ENCODE data around the gene DOCK2.

The DOCK2 gene

DNA sequence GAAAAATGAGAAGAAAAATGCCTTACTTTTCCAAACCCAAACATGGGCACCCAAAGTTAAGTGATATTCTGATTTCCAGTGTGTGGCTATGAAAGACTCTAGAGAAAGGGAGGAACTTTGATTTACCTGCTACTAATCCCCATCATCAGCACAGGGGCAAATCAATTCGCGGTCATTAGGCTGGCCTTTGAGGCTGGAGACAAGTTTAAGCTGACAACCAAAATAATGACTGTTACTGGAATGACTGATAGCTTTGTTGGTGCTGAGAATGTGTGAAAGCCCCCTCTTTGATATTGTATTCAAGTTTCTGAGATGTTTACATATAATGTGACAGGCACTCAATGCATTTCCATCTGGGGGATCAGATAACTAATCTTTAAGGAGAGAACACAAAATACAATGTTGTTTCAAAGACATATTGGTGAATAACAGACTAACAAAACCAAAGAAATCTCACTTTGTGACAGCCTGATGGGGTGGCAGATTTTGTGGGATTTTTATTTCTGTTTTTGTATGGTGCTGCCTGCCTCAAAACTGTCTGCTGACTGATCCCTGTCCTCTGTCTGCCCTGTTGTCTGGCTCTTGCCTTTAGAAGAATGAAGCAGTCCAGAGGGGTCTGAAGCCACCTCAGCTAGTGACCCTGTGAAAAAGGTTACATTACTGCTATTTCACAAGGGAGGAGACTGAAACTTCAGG lies 355.9 kb downstream of the DOCK2 start:
- H3K36me3 ChIP-seq (ENCODE audit: insufficient read depth, low read length) = no peaks in the 10 kb centered on the region
- H3K27ac ChIP-seq = no peak overlapping the region
- no peak overlapping the region for H3K9ac ChIP-seq (ENCODE audit: insufficient read length)
- TF ChIP-seq POLR2AphosphoS5 (IDR thresholded peaks at IDR 0.05; ENCODE audit: borderline replicate concordance, low read depth, low read length) = no peak
- H3K4me3 ChIP-seq = no peak overlapping the region
- no peak for DNase-seq (ENCODE audit: low read depth, low spot score)
- H3K9me3 ChIP-seq (ENCODE audit: low read depth, low read length) = no peaks in the 10 kb centered on the region

DNA sequence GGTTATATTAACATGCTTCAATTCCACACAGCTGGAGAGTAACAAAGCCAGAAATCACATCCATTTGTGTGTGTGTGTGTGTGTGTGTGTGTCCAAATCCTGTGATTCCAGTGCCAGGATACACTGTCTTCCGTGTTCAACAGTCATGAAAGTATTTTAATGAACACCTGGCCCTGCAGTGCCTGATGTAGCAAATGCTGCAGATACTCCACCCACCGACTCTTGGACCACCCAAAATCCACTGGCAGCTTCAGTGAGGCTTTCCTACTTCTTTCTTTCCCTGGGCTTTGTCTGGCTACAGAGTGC lies 356.4 kb downstream of the DOCK2 start:
- DNase-seq (ENCODE audit: low read depth, low spot score) = no peak
- H3K9me3 ChIP-seq (ENCODE audit: low read depth, low read length) = no peaks in the 10 kb centered on the region
- H3K36me3 ChIP-seq (ENCODE audit: insufficient read depth, low read length) = no peaks in the 10 kb centered on the region
- no peak overlapping the region for H3K27ac ChIP-seq
- TF ChIP-seq POLR2AphosphoS5 (IDR thresholded peaks at IDR 0.05; ENCODE audit: borderline replicate concordance, low read depth, low read length) (no peak), EZH2 (IDR thresholded peaks at IDR 0.05) (no peak), FOXP2 (optimal IDR thresholded peaks at IDR 0.05; ENCODE audit: control extremely low read depth, extremely low read length, insufficient read depth) (no peak)
- no peak overlapping the region for H3K4me3 ChIP-seq
- no peak overlapping the region for H3K9ac ChIP-seq (ENCODE audit: insufficient read length)

- Histone ChIP-seq H3K4me3 (no peak overlapping the region), H3K36me3 (ENCODE audit: insufficient read depth, low read length) (no peaks in the 10 kb centered on the region), H3K27ac (no peak overlapping the region), H3K9ac (ENCODE audit: insufficient read length) (no peak overlapping the region), H3K9me3 (ENCODE audit: low read depth, low read length) (no peaks in the 10 kb centered on the region)
- TF ChIP-seq FOXP2 (optimal IDR thresholded peaks at IDR 0.05; ENCODE audit: control extremely low read depth, extremely low read length, insufficient read depth) (no peak), POLR2AphosphoS5 (IDR thresholded peaks at IDR 0.05; ENCODE audit: borderline replicate concordance, low read depth, low read length) (no peak), EZH2 (IDR thresholded peaks at IDR 0.05) (no peak)
- DNase-seq (ENCODE audit: low read depth, low spot score) = no peak
These were observed 360.7 kb downstream of the DOCK2 start for GRCh38 chr5:169997798-169998197.

GRCh38 chr5:169999621-170000020 lies 362.5 kb downstream of the DOCK2 start:
- Histone ChIP-seq H3K36me3 (ENCODE audit: insufficient read depth, low read length) (no peaks in the 10 kb centered on the region), H3K4me3 (no peak overlapping the region), H3K9ac (ENCODE audit: insufficient read length) (no peak overlapping the region), H3K9me3 (ENCODE audit: low read depth, low read length) (no peaks in the 10 kb centered on the region), H3K27ac (no peak overlapping the region)
- TF ChIP-seq EZH2 (IDR thresholded peaks at IDR 0.05) = no peak
- no peak for TF ChIP-seq FOXP2 (optimal IDR thresholded peaks at IDR 0.05; ENCODE audit: control extremely low read depth, extremely low read length, insufficient read depth)
- no peak for TF ChIP-seq POLR2AphosphoS5 (IDR thresholded peaks at IDR 0.05; ENCODE audit: borderline replicate concordance, low read depth, low read length)
- DNase-seq (ENCODE audit: low read depth, low spot score) = no peak

GRCh38 chr5:170000155-170000554 lies 363.1 kb downstream of the DOCK2 start:
- no peak overlapping the region for H3K9ac ChIP-seq (ENCODE audit: insufficient read length)
- TF ChIP-seq EZH2 (IDR thresholded peaks at IDR 0.05) (no peak), POLR2AphosphoS5 (IDR thresholded peaks at IDR 0.05; ENCODE audit: borderline replicate concordance, low read depth, low read length) (no peak), FOXP2 (optimal IDR thresholded peaks at IDR 0.05; ENCODE audit: control extremely low read depth, extremely low read length, insufficient read depth) (no peak)
- DNase-seq (ENCODE audit: low read depth, low spot score) = no peak
- no peaks in the 10 kb centered on the region for H3K9me3 ChIP-seq (ENCODE audit: low read depth, low read length)
- H3K36me3 ChIP-seq (ENCODE audit: insufficient read depth, low read length) = no peaks in the 10 kb centered on the region
- H3K4me3 ChIP-seq = no peak overlapping the region
- no peak overlapping the region for H3K27ac ChIP-seq

- no peak overlapping the region for H3K27ac ChIP-seq
- H3K36me3 ChIP-seq (ENCODE audit: insufficient read depth, low read length) = no peaks in the 10 kb centered on the region
- no peak overlapping the region for H3K9ac ChIP-seq (ENCODE audit: insufficient read length)
- DNase-seq (ENCODE audit: low read depth, low spot score) = no peak
- TF ChIP-seq POLR2AphosphoS5 (IDR thresholded peaks at IDR 0.05; ENCODE audit: borderline replicate concordance, low read depth, low read length) = no peak
- TF ChIP-seq FOXP2 (optimal IDR thresholded peaks at IDR 0.05; ENCODE audit: control extremely low read depth, extremely low read length, insufficient read depth) = no peak
- TF ChIP-seq EZH2 (IDR thresholded peaks at IDR 0.05) = no peak
- no peak overlapping the region for H3K4me3 ChIP-seq
- no peaks in the 10 kb centered on the region for H3K9me3 ChIP-seq (ENCODE audit: low read depth, low read length)
These were observed 368.9 kb downstream of the DOCK2 start for GRCh38 chr5:170006021-170006420.

DNA sequence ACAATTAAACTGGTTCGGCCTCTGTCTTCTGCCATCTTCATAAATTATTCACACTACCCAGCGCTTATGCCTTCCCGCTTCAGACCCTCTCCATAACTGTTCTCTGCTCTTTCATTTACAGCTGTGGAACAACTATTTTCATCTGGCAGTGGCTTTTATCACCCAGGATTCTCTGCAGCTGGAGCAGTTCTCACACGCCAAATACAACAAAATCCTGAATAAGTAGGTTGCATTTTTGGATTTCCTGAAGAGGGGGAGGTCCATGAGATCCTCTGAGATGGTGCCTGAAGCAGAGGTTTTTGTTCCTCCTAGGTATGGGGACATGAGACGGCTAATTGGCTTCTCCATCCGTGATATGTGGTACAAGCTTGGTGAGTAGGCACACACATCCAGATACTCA lies 371.3 kb downstream of the DOCK2 start:
- H3K36me3 ChIP-seq (ENCODE audit: insufficient read depth, low read length) = no peaks in the 10 kb centered on the region
- H3K27ac ChIP-seq = no peak overlapping the region
- H3K9me3 ChIP-seq (ENCODE audit: low read depth, low read length) = no peaks in the 10 kb centered on the region
- DNase-seq (ENCODE audit: low read depth, low spot score) = no peak
- H3K9ac ChIP-seq (ENCODE audit: insufficient read length) = no peak overlapping the region
- H3K4me3 ChIP-seq = no peak overlapping the region
- TF ChIP-seq EZH2 (IDR thresholded peaks at IDR 0.05) = no peak
- no peak for TF ChIP-seq POLR2AphosphoS5 (IDR thresholded peaks at IDR 0.05; ENCODE audit: borderline replicate concordance, low read depth, low read length)
- TF ChIP-seq FOXP2 (optimal IDR thresholded peaks at IDR 0.05; ENCODE audit: control extremely low read depth, extremely low read length, insufficient read depth) = no peak

GRCh38 chr5:170010595-170010994 lies 373.5 kb downstream of the DOCK2 start:
- Histone ChIP-seq H3K9me3 (ENCODE audit: low read depth, low read length) (no peaks in the 10 kb centered on the region), H3K4me3 (no peak overlapping the region), H3K9ac (ENCODE audit: insufficient read length) (no peak overlapping the region), H3K27ac (no peak overlapping the region), H3K36me3 (ENCODE audit: insufficient read depth, low read length) (no peaks in the 10 kb centered on the region)
- DNase-seq (ENCODE audit: low read depth, low spot score) = no peak
- TF ChIP-seq POLR2AphosphoS5 (IDR thresholded peaks at IDR 0.05; ENCODE audit: borderline replicate concordance, low read depth, low read length) (no peak), FOXP2 (optimal IDR thresholded peaks at IDR 0.05; ENCODE audit: control extremely low read depth, extremely low read length, insufficient read depth) (no peak)

- no peak overlapping the region for H3K27ac ChIP-seq
- H3K9me3 ChIP-seq (ENCODE audit: low read depth, low read length) = no peaks in the 10 kb centered on the region
- TF ChIP-seq EZH2 (IDR thresholded peaks at IDR 0.05) (no peak), FOXP2 (optimal IDR thresholded peaks at IDR 0.05; ENCODE audit: control extremely low read depth, extremely low read length, insufficient read depth) (no peak), POLR2AphosphoS5 (IDR thresholded peaks at IDR 0.05; ENCODE audit: borderline replicate concordance, low read depth, low read length) (no peak)
- H3K4me3 ChIP-seq = no peak overlapping the region
- H3K9ac ChIP-seq (ENCODE audit: insufficient read length) = no peak overlapping the region
- no peaks in the 10 kb centered on the region for H3K36me3 ChIP-seq (ENCODE audit: insufficient read depth, low read length)
- no peak for DNase-seq (ENCODE audit: low read depth, low spot score)
These were observed 374.7 kb downstream of the DOCK2 start for GRCh38 chr5:170011751-170012150.
